Measurements from ENCODE around the gene HAPLN2. TPM values are rescaled to one million over a fixed set of nuclear protein-coding genes. Genes with fewer than 3 reads are reported as not detected.

HAPLN2 gene
- total RNA-seq, 1 experiment from 2014 or later = 1.2 TPM

DNA sequence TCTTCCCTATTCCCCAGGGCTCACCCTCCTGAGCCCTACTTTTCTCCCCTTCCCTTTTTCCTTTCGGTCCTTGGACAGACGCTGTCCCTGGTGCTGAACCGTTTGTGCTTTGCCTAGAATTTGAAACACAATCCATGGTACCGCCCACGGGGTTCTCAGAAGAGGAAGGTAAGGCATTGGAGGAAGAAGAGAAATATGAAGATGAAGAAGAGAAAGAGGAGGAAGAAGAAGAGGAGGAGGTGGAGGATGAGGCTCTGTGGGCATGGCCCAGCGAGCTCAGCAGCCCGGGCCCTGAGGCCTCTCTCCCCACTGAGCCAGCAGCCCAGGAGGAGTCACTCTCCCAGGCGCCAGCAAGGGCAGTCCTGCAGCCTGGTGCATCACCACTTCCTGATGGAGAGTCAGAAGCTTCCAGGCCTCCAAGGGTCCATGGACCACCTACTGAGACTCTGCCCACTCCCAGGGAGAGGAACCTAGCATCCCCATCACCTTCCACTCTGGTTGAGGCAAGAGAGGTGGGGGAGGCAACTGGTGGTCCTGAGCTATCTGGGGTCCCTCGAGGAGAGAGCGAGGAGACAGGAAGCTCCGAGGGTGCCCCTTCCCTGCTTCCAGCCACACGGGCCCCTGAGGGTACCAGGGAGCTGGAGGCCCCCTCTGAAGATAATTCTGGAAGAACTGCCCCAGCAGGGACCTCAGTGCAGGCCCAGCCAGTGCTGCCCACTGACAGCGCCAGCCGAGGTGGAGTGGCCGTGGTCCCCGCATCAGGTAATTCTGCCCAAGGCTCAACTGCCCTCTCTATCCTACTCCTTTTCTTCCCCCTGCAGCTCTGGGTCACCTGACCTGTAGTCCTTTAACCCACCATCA lies 33.1 kb downstream of the HAPLN2 start:
- Mint-ChIP-seq H3K27me3 (ENCODE audit: low read depth) (peaks cover 95% of the 10 kb centered on the region), H3K4me3 (no peak overlapping the region), H3K4me1 (peaks cover 28% of the 10 kb centered on the region), H3K9me3 (no peaks in the 10 kb centered on the region), H3K27ac (no peak overlapping the region), H3K36me3 (no peaks in the 10 kb centered on the region)
- TF ChIP-seq TEAD1 (CRISPR knock-in tag; IDR thresholded peaks at IDR 0.05) (peak; percentile 82; the same call in 1 of the 2 replicates), FOXK1 (CRISPR knock-in tag; IDR thresholded peaks at IDR 0.05) (0 out of 2 replicates have a peak, but pooled peaks have one; percentile 49), CREM (CRISPR knock-in tag; IDR thresholded peaks at IDR 0.05) (0 out of 2 replicates have a peak, but pooled peaks have one; percentile 17), CREB1 (CRISPR knock-in tag; IDR thresholded peaks at IDR 0.05) (peak; percentile 69; the same call in 1 of the 2 replicates), ZNF423 (CRISPR knock-in tag; IDR thresholded peaks at IDR 0.05) (no peak), NR2C2 (CRISPR knock-in tag; IDR thresholded peaks at IDR 0.05) (0 out of 2 replicates have a peak, but pooled peaks have one; percentile 50), ZNF121 (CRISPR knock-in tag; IDR thresholded peaks at IDR 0.05) (peak; percentile 17; the same call in 1 of the 2 replicates), SMAD3 (CRISPR knock-in tag; IDR thresholded peaks at IDR 0.05; ENCODE audit: borderline replicate concordance) (peak; percentile 85; the same call in 1 of the 2 replicates), OVOL2 (CRISPR knock-in tag; IDR thresholded peaks at IDR 0.05; ENCODE audit: borderline replicate concordance) (no peak), ATF1 (CRISPR knock-in tag; IDR thresholded peaks at IDR 0.05) (no peak), NFE2L1 (CRISPR knock-in tag; IDR thresholded peaks at IDR 0.05) (peak; percentile 72; the same call in 1 of the 2 replicates), ZNF232 (CRISPR knock-in tag; IDR thresholded peaks at IDR 0.05) (peak; percentile 91), ETV6 (CRISPR knock-in tag; IDR thresholded peaks at IDR 0.05) (peak; percentile 86)
- TF ChIP-seq, protein P1, sequence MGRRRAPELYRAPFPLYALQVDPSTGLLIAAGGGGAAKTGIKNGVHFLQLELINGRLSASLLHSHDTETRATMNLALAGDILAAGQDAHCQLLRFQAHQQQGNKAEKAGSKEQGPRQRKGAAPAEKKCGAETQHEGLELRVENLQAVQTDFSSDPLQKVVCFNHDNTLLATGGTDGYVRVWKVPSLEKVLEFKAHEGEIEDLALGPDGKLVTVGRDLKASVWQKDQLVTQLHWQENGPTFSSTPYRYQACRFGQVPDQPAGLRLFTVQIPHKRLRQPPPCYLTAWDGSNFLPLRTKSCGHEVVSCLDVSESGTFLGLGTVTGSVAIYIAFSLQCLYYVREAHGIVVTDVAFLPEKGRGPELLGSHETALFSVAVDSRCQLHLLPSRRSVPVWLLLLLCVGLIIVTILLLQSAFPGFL (CRISPR knock-in tag; IDR thresholded peaks at IDR 0.05; ENCODE audit: borderline replicate concordance) = 0 out of 2 replicates have a peak, but pooled peaks have one; percentile 60
- TF ChIP-seq, protein P2, sequence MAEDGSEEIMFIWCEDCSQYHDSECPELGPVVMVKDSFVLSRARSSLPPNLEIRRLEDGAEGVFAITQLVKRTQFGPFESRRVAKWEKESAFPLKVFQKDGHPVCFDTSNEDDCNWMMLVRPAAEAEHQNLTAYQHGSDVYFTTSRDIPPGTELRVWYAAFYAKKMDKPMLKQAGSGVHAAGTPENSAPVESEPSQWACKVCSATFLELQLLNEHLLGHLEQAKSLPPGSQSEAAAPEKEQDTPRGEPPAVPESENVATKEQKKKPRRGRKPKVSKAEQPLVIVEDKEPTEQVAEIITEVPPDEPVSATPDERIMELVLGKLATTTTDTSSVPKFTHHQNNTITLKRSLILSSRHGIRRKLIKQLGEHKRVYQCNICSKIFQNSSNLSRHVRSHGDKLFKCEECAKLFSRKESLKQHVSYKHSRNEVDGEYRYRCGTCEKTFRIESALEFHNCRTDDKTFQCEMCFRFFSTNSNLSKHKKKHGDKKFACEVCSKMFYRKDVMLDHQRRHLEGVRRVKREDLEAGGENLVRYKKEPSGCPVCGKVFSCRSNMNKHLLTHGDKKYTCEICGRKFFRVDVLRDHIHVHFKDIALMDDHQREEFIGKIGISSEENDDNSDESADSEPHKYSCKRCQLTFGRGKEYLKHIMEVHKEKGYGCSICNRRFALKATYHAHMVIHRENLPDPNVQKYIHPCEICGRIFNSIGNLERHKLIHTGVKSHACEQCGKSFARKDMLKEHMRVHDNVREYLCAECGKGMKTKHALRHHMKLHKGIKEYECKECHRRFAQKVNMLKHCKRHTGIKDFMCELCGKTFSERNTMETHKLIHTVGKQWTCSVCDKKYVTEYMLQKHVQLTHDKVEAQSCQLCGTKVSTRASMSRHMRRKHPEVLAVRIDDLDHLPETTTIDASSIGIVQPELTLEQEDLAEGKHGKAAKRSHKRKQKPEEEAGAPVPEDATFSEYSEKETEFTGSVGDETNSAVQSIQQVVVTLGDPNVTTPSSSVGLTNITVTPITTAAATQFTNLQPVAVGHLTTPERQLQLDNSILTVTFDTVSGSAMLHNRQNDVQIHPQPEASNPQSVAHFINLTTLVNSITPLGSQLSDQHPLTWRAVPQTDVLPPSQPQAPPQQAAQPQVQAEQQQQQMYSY (CRISPR knock-in tag; IDR thresholded peaks at IDR 0.05) = 0 out of 2 replicates have a peak, but pooled peaks have one; percentile 38
- TF ChIP-seq, protein P3, sequence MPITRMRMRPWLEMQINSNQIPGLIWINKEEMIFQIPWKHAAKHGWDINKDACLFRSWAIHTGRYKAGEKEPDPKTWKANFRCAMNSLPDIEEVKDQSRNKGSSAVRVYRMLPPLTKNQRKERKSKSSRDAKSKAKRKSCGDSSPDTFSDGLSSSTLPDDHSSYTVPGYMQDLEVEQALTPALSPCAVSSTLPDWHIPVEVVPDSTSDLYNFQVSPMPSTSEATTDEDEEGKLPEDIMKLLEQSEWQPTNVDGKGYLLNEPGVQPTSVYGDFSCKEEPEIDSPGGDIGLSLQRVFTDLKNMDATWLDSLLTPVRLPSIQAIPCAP (CRISPR knock-in tag; IDR thresholded peaks at IDR 0.05) = 0 out of 2 replicates have a peak, but pooled peaks have one; percentile 50
- TF ChIP-seq, protein P4, sequence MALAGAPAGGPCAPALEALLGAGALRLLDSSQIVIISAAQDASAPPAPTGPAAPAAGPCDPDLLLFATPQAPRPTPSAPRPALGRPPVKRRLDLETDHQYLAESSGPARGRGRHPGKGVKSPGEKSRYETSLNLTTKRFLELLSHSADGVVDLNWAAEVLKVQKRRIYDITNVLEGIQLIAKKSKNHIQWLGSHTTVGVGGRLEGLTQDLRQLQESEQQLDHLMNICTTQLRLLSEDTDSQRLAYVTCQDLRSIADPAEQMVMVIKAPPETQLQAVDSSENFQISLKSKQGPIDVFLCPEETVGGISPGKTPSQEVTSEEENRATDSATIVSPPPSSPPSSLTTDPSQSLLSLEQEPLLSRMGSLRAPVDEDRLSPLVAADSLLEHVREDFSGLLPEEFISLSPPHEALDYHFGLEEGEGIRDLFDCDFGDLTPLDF (CRISPR knock-in tag; IDR thresholded peaks at IDR 0.05) = 0 out of 2 replicates have a peak, but pooled peaks have one; percentile 39
- TF ChIP-seq, protein P5, sequence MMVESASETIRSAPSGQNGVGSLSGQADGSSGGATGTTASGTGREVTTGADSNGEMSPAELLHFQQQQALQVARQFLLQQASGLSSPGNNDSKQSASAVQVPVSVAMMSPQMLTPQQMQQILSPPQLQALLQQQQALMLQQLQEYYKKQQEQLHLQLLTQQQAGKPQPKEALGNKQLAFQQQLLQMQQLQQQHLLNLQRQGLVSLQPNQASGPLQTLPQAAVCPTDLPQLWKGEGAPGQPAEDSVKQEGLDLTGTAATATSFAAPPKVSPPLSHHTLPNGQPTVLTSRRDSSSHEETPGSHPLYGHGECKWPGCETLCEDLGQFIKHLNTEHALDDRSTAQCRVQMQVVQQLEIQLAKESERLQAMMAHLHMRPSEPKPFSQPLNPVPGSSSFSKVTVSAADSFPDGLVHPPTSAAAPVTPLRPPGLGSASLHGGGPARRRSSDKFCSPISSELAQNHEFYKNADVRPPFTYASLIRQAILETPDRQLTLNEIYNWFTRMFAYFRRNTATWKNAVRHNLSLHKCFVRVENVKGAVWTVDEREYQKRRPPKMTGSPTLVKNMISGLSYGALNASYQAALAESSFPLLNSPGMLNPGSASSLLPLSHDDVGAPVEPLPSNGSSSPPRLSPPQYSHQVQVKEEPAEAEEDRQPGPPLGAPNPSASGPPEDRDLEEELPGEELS (CRISPR knock-in tag; IDR thresholded peaks at IDR 0.05) = peak; percentile 83; the same call in 1 of the 2 replicates
- TF ChIP-seq, protein P6, sequence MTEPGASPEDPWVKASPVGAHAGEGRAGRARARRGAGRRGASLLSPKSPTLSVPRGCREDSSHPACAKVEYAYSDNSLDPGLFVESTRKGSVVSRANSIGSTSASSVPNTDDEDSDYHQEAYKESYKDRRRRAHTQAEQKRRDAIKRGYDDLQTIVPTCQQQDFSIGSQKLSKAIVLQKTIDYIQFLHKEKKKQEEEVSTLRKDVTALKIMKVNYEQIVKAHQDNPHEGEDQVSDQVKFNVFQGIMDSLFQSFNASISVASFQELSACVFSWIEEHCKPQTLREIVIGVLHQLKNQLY (CRISPR knock-in tag; IDR thresholded peaks at IDR 0.05) = no peak
- peak; percentile 58 for ATAC-seq
- CTCF ChIA-PET = interaction anchor here (0.7 to 6.2 kb wide), 9 partner anchors 9 to 74 kb away, joined by 3 to 74 read pairs (median 5); partner anchors contain the start of gene HAPLN2
- POLR2A ChIA-PET = interaction anchor here (0.5 kb wide), 1 partner anchor 159 kb away, joined by 4 read pairs; no protein-coding TSS in a partner anchor
- peak; percentile 84 for DNase-seq (ENCODE audit: low spot score)
